ENCODE results near the gene NKX1-1. TPM values are rescaled to one million over a fixed set of nuclear protein-coding genes. Genes with fewer than 3 reads are reported as not detected.

NKX1-1 gene
- total RNA-seq, 1 donor from 2014 or later, result not detected

GRCh38 chr4:1361431-1361830, 44.8 kb downstream of the NKX1-1 start:
- intact Hi-C loops (cut with micrococcal nuclease), result no loop called here

GRCh38 chr4:1360423-1361283, 45.6 kb downstream of the NKX1-1 start:
- intact Hi-C loops (cut with micrococcal nuclease), result no loop called here

GRCh38 chr4:1359976-1360375, 46.3 kb downstream of the NKX1-1 start:
- intact Hi-C loops (cut with micrococcal nuclease), result no loop called here

GRCh38 chr4:1359144-1359501, 47.1 kb downstream of the NKX1-1 start:
- intact Hi-C loops (cut with micrococcal nuclease), result no loop called here

GRCh38 chr4:1358421-1359143, 47.7 kb downstream of the NKX1-1 start:
- intact Hi-C loops (cut with micrococcal nuclease), result no loop called here

GRCh38 chr4:1357356-1358248, 48.6 kb downstream of the NKX1-1 start:
- intact Hi-C loops (cut with micrococcal nuclease), result loop anchor here (2.0 kb wide), 1 partner anchor 271 kb away; no protein-coding TSS in a partner anchor

- intact Hi-C loops (cut with micrococcal nuclease), result loop anchor here (2.0 kb wide), 1 partner anchor 272 kb away; no protein-coding TSS in a partner anchor
These were observed 49.9 kb downstream of the NKX1-1 start for GRCh38 chr4:1356181-1356998.

GRCh38 chr4:1355378-1355777, 50.9 kb downstream of the NKX1-1 start:
- intact Hi-C loops (cut with micrococcal nuclease), result no loop called here

GRCh38 chr4:1354983-1355275, 51.3 kb downstream of the NKX1-1 start:
- intact Hi-C loops (cut with micrococcal nuclease), result no loop called here

GRCh38 chr4:1354136-1354982, 51.9 kb downstream of the NKX1-1 start:
- intact Hi-C loops (cut with micrococcal nuclease), result no loop called here

GRCh38 chr4:1353186-1354055, 52.8 kb downstream of the NKX1-1 start:
- intact Hi-C loops (cut with micrococcal nuclease), result no loop called here

Other genes with a start within 250 kb of the NKX1-1 start
- 25.9 and 32.4 TPM in 2 replicates for gene SPON2, start 233.9 kb downstream of the NKX1-1 start, total RNA-seq
- gene CTBP1, start 157.3 kb downstream of the NKX1-1 start, total RNA-seq, result 227 and 238 TPM in 2 replicates
- gene MAEA, start 116.6 kb downstream of the NKX1-1 start, total RNA-seq, result 62.1 and 62.9 TPM in 2 replicates
- gene UVSSA, start 59.2 kb downstream of the NKX1-1 start, total RNA-seq, result 20.3 and 21.9 TPM in 2 replicates